ENCODE data around the gene ANKK1. TPM values are rescaled to one million over a fixed set of nuclear protein-coding genes. Genes with fewer than 3 reads are reported as not detected.

ANKK1 gene
- total and polyA plus RNA-seq, 9 of the 15 experiments (the other 6 are each of a cell fraction or from before 2014, with no cell fraction given): not detected

DNA sequence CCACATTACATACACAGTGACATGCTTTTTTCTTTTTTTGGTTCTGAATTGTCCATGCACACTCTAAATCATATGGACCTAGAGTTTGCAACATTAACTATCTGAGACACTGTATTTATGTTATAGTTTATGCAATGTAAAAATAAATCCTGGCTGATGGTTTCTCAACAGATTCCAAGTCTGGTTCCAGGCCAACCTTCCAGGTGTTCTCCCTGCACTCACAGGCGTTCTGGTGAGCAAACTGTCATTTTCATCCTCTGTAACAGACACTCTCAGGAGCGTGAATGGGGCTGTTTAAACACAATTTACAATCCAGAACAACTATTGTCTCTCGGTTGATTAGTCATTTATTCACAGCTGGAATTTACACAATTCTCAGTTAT lies 36.5 kb upstream of the ANKK1 start (continued):
- TF ChIP-seq HES1 (IDR thresholded peaks at IDR 0.05; ENCODE audit: low read depth): no peak

- Histone ChIP-seq H3K4me2 (ENCODE audit: insufficient read depth, low read length) (no peak overlapping the region), H3K9me3 (replicated peaks; ENCODE audit: control insufficient read depth, insufficient read depth, low read depth, low read length) (no peaks in the 10 kb centered on the region), H3K27me3 (ENCODE audit: control insufficient read depth in 2 of 2, insufficient read depth in 2 of 2, low read length in 2 of 2) (no peaks in the 10 kb centered on the region), H3K4me3 (no peak overlapping the region), H3K4me1 (replicated peaks in 1 of 2; ENCODE audit: control insufficient read depth in 2 of 2, insufficient read depth in 2 of 2, low read length in 2 of 2) (no peaks in the 10 kb centered on the region), H4K20me1 (replicated peaks; ENCODE audit: control insufficient read depth, insufficient read depth, low read length) (no peaks in the 10 kb centered on the region), H3K9ac (ENCODE audit: insufficient read depth in 1 of 2, low read depth in 2 of 2, low read length in 2 of 2) (no peak overlapping the region), H3K27ac (ENCODE audit: extremely low read depth, low read depth, low read length) (no peak overlapping the region), H2AFZ (ENCODE audit: low read depth, low read length) (no peak overlapping the region), H3K9me1 (ENCODE audit: control insufficient read depth, insufficient read depth, low read length) (no peaks in the 10 kb centered on the region), H3K79me2 (ENCODE audit: control insufficient read depth, insufficient read depth, low read length) (no peaks in the 10 kb centered on the region), H3K36me3 (ENCODE audit: control insufficient read depth, insufficient read depth, low read length) (no peaks in the 10 kb centered on the region)
- TF ChIP-seq NONO (IDR thresholded peaks at IDR 0.05; ENCODE audit: low read depth in 2 of 2, low read length in 1 of 2) (no peak), POLR2G (IDR thresholded peaks at IDR 0.05; ENCODE audit: low read depth, low read length) (no peak), FIP1L1 (IDR thresholded peaks at IDR 0.05; ENCODE audit: low read depth, low read length, poor library complexity, severe bottlenecking) (no peak), POLR2AphosphoS2 (IDR thresholded peaks at IDR 0.05; ENCODE audit: low read length) (no peak), NRF1 (conservative IDR thresholded peaks at IDR 0.05 in 1 of 2, IDR thresholded peaks at IDR 0.05 in 1 of 2) (no peak)
- TF ChIP-seq, protein P1, sequence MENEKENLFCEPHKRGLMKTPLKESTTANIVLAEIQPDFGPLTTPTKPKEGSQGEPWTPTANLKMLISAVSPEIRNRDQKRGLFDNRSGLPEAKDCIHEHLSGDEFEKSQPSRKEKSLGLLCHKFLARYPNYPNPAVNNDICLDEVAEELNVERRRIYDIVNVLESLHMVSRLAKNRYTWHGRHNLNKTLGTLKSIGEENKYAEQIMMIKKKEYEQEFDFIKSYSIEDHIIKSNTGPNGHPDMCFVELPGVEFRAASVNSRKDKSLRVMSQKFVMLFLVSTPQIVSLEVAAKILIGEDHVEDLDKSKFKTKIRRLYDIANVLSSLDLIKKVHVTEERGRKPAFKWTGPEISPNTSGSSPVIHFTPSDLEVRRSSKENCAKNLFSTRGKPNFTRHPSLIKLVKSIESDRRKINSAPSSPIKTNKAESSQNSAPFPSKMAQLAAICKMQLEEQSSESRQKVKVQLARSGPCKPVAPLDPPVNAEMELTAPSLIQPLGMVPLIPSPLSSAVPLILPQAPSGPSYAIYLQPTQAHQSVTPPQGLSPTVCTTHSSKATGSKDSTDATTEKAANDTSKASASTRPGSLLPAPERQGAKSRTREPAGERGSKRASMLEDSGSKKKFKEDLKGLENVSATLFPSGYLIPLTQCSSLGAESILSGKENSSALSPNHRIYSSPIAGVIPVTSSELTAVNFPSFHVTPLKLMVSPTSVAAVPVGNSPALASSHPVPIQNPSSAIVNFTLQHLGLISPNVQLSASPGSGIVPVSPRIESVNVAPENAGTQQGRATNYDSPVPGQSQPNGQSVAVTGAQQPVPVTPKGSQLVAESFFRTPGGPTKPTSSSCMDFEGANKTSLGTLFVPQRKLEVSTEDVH (IDR thresholded peaks at IDR 0.05; ENCODE audit: low read depth, partially characterized antibody): no peak
- TF ChIP-seq, protein P2, sequence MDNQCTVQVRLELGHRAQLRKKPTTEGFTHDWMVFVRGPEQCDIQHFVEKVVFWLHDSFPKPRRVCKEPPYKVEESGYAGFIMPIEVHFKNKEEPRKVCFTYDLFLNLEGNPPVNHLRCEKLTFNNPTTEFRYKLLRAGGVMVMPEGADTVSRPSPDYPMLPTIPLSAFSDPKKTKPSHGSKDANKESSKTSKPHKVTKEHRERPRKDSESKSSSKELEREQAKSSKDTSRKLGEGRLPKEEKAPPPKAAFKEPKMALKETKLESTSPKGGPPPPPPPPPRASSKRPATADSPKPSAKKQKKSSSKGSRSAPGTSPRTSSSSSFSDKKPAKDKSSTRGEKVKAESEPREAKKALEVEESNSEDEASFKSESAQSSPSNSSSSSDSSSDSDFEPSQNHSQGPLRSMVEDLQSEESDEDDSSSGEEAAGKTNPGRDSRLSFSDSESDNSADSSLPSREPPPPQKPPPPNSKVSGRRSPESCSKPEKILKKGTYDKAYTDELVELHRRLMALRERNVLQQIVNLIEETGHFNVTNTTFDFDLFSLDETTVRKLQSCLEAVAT (IDR thresholded peaks at IDR 0.05): no peak
- CTCF ChIA-PET (ENCODE audit: low intra/inter-chr PET ratio): no interaction called here
- FAIRE-seq (no peak), ATAC-seq (no peak), DNase-seq (ENCODE audit: extremely low read depth in 1 of 4, low spot score in 3 of 4) (no peak)
- WGBS (ENCODE audit: insufficient coverage, low coverage, missing lambda C conversion rate): 22% methylated on average over 4 of the region's 4 CpGs
- intact Hi-C loops (cut with micrococcal nuclease) (no loop called here), in situ Hi-C loops (cut with MboI) (no loop called here)
- no TSS peak for BruUV-seq (replicated peaks)
- POLR2A ChIA-PET: interaction anchor here (0.6 kb wide), 1 partner anchor 345 kb away, joined by 3 read pairs; no protein-coding TSS in a partner anchor
These were observed 36.1 kb upstream of the ANKK1 start for GRCh38 chr11:113351480-113351879.
